CD4-positive, alpha-beta T cell treated with Interleukin-21 for 1 hour (primary cell): ENCODE results near the gene ALPG.
"Not testable (repeated sequence)": the region's sequence is repeated elsewhere in the genome, so short reads cannot be mapped to it uniquely, and the experiment has no call there.

Experiments used
- DNase-seq: peaks from one replicate; pipeline ENCODE4 v3.0.0-alpha.2; 2020

The ALPG gene

DNA sequence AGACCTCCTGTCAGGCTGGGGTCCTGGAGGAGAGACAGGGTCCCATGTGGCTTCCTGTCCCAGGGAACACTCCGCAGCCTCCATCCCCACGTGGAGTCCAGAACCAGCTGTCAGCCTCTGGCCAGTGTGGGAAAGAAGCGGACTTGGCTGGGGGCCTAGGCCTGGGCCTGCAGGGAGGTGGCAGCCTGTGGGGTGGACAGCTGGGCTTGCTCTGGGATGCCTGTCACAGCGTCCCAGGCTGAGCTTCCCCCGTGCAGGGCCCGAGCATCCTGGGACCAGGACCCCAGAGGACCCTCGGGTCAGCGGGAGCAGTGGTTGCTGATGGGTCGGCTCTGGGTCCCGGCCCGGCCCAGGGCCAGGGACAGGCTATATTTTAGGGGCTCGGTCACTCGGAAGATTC lies 35.8 kb downstream of the ALPG start:
- DNase-seq: not testable (repeated sequence)

- not testable (repeated sequence) for DNase-seq
Observed at GRCh38 chr2:232443047-232443446, 36.4 kb downstream of the ALPG start.

DNA sequence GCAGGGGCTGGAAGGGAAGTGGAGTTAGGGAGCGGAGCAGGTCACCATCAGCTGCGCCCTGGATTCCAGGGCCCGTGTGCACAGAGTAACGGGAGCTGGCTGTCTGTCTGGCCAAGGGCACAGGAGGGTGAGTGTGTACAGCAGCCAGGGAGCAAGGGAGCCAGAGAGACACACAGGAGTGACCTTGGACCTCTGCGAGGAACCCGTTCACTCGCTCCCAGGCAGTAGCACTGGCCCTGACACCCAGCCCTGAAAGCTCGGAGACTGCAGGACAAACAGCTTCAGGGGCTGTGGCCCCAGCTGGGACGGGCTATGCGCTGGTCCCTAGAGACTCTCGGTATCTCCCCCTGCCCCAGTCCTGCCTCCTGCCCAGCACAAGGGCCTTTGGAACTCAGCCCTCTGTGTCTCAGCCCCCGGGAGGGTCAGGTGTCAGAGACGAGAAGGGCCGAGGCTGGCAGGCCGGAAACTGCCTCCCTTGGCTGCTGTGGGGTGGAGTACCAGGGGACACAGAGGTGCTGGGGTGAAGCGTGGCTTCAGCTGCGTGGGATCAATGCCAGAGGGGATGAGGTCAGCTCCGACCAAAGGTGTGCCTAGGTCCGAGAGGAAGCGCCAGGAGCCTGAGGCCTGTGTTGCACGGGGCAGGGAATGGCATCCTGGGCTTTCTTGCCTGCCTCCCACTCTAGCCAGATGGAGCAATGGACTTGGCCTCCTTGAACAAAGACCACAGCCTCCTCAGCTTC lies 37.2 kb downstream of the ALPG start:
- DNase-seq: not testable (repeated sequence)

GRCh38 chr2:232444409-232445148 lies 37.9 kb downstream of the ALPG start:
- peak; percentile 50 for DNase-seq

GRCh38 chr2:232445149-232445885 lies 38.7 kb downstream of the ALPG start:
- not testable (repeated sequence) for DNase-seq

GRCh38 chr2:232446266-232446777 lies 39.7 kb downstream of the ALPG start:
- DNase-seq: not testable (repeated sequence)

DNA sequence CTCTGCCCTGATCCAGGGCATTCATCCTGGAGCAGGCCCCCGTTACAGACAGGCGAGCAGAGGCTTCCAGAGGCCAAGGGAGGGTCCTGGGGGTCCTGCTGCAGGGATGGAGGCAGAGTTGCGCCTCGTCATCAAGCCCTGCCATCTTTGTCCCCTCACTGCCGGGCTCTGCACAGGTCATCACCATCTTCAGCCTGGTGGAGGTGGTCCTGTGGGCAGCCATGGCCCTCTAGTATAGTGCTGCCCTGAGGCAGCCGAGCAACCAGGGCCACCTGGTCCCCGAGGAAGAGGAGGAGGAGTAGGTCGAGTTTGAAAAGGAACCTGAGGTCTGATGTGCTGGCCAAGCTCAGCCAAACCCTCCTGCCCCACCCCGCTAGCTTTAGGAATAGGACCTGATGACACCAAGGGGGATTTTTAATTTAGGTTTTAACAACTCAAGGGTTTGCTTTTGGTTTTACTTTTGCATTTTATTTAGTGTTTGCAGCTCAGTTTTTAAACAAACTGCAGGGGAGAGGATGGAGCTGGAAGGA lies 40.5 kb downstream of the ALPG start:
- DNase-seq: no peak

DNA sequence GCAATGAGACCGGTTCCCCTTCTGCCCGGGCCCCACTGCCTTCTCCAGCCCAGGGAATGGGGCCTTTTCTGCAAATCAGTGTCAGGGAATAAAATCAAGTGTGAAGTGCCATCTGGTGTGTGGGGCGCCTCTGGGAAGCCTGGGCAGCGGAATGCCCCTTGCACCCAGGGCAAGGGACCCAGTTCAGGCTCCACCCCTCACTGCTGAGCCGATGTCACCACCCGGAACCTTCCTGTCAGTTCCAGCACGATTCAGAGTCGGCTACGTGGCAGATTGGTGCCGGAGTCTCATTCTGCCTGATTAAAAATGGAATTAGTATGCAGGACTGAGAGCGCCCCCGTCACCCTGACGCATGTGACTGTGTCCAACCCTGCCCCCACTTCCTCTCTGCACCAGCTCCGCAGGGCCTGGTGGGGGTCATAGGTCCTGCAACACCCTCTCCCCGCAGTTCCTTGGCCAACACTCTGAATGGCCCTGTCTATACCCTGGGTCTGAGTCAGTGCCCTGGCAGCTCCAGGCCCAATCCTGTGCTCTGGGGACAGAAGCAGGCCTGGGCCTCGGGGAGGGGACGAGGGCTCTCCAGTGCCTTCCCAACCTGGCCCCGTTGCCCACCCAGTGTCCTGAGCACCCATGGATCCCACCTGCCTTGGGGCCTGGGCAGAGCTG lies 41.1 kb downstream of the ALPG start:
- no peak for DNase-seq

- no peak for DNase-seq
Observed at GRCh38 chr2:232448304-232448690, 41.7 kb downstream of the ALPG start.

- DNase-seq: no peak
Observed at GRCh38 chr2:232449964-232450363, 43.3 kb downstream of the ALPG start.

DNA sequence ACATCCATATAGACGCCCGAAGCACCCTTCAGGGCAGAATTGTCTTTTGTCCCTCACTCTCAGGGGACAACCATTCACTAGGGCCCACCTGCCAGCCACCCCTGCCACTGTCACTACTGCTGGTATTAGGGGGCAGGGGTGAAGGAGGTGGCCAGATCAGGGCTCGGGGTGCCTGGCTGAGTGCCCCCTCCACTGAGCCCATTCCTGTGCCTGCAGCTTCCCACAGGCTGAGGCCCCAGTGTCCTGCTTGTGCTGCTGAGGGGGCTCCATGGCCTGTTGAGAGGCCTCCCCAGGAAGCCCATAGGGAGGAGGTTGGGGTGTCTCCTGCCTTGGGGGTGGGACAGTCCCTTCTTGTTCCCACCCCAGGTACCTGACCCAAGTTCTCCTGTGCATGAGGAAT lies 45.0 kb downstream of the ALPG start:
- not testable (repeated sequence) for DNase-seq

- DNase-seq: no peak
Observed at GRCh38 chr2:232454630-232455029, 48.0 kb downstream of the ALPG start.

- no peak for DNase-seq
Observed at GRCh38 chr2:232455426-232456255, 49.0 kb downstream of the ALPG start, which contains the start of gene ALPI. TSS of gene ALPI (plus strand) at chr2:232456153. CDS start at chr2:232456200, 47 bp downstream.

DNA sequence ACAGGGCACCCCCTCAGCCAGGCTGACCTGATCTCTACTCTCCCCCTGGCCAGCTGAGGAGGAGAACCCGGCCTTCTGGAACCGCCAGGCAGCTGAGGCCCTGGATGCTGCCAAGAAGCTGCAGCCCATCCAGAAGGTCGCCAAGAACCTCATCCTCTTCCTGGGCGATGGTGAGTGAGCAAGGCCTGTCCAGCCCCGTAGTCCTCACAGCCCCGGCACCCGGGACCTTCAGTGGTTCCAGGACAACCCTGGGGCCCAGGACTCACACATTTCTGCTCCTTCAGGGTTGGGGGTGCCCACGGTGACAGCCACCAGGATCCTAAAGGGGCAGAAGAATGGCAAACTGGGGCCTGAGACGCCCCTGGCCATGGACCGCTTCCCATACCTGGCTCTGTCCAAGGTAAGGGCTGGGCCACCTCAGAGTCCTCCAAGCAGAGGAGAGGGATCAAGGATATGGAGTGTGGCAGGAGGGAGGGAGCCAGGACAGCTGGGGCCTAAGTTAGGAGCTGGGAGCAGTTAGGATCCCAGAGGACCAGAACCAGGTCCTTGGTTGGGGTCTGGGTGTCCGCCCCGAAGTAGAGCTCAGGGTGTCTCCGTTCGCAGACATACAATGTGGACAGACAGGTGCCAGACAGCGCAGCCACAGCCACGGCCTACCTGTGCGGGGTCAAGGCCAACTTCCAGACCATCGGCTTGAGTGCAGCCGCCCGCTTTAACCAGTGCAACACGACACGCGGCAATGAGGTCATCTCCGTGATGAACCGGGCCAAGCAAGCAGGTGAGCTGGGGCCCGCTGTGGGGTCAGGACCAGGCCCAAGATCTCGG lies 49.9 kb downstream of the ALPG start:
- DNase-seq: no peak

DNA sequence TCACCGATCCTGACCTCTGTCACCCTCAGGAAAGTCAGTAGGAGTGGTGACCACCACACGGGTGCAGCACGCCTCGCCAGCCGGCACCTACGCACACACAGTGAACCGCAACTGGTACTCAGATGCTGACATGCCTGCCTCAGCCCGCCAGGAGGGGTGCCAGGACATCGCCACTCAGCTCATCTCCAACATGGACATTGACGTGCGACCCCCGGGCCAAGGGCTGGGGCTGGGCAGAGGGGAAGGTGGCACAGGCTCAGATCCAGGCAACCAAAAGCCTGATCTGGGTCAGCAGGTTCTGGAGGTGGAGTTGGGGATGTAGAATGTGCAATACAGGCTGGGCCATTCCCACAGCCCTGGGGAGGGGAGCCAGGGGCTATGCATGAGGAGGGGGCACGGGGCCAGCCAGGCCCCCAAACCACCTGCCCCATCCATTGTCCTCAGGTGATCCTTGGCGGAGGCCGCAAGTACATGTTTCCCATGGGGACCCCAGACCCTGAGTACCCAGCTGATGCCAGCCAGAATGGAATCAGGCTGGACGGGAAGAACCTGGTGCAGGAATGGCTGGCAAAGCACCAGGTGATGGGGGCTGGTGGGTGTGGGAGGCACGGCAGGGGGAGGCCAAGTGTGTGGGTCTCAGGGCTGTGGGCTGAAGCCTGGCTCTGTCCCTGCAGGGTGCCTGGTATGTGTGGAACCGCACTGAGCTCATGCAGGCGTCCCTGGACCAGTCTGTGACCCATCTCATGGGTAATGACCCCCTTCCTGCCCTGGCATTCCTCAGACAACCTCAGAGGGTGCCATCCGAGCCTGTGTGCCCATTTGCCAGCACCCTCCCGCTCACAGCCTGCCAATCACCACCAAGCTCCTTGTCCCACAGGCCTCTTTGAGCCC lies 50.7 kb downstream of the ALPG start:
- DNase-seq: no peak

DNA sequence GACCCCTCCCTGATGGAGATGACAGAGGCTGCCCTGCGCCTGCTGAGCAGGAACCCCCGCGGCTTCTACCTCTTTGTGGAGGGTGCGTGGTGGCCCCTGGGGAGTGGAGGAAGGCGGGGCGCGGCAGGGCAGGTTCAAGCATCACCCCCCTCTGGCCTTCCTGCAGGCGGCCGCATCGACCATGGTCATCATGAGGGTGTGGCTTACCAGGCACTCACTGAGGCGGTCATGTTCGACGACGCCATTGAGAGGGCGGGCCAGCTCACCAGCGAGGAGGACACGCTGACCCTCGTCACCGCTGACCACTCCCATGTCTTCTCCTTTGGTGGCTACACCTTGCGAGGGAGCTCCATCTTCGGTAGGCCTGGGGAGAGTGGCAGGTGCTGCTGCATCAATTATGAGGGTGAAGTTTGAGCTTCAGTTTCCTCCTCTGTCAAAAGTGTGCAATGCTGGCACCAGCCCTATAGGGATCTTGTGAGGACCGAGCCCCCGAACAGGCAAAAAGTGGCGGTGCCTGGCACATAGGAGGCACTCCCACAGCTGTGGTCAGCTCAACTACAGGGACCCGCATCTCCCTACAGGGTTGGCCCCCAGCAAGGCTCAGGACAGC lies 51.5 kb downstream of the ALPG start:
- no peak for DNase-seq

- DNase-seq: no peak
Observed at GRCh38 chr2:232458661-232459418, 52.2 kb downstream of the ALPG start.

GRCh38 chr2:232459419-232460035 lies 52.9 kb downstream of the ALPG start:
- DNase-seq: no peak
